IPS-18a (cell line): ENCODE measurements around the gene DYNLRB1.
"Not testable (repeated sequence)": the region's sequence is repeated elsewhere in the genome, so short reads cannot be mapped to it uniquely, and the experiment has no call there.

ENCODE experiments used
- H3K27ac ChIP-seq: one replicate; pipeline ENCODE4 v1.5.1; 2013; ENCODE audit warnings: low read length
- H3K27me3 ChIP-seq: one replicate; pipeline ENCODE4 v1.6.1; 2013; ENCODE audit warnings: mild to moderate bottlenecking, low read length; ENCODE audit not compliant: control insufficient read depth, insufficient read depth
- H3K36me3 ChIP-seq: one replicate; pipeline ENCODE4 v1.6.1; 2013; ENCODE audit warnings: low read depth, low read length; ENCODE audit not compliant: control insufficient read depth
- H3K4me1 ChIP-seq: one replicate; pipeline ENCODE4 v1.6.1; 2013; ENCODE audit warnings: low read depth, low read length; ENCODE audit not compliant: control insufficient read depth
- H3K4me3 ChIP-seq: one replicate; pipeline ENCODE4 v1.5.1; 2013; ENCODE audit warnings: low read length
- H3K9ac ChIP-seq: one replicate; pipeline ENCODE4 v1.6.1; 2013; ENCODE audit warnings: mild to moderate bottlenecking, low read length, moderate library complexity
- H3K9me3 ChIP-seq: one replicate; pipeline ENCODE4 v1.6.1; 2013; ENCODE audit warnings: low read depth, low read length; ENCODE audit not compliant: control insufficient read depth

Gene DYNLRB1

GRCh38 chr20:34491932-34492509, 24.2 kb upstream of the DYNLRB1 start:
- H3K9me3 ChIP-seq = no peaks in the 10 kb centered on the region
- no peak overlapping the region for H3K27ac ChIP-seq
- no peak overlapping the region for H3K4me3 ChIP-seq
- H3K36me3 ChIP-seq = peaks cover 51% of the 10 kb centered on the region
- no peaks in the 10 kb centered on the region for H3K27me3 ChIP-seq
- no peak overlapping the region for H3K9ac ChIP-seq
- no peaks in the 10 kb centered on the region for H3K4me1 ChIP-seq

- Histone ChIP-seq H3K4me1 (no peaks in the 10 kb centered on the region), H3K4me3 (no peak overlapping the region), H3K36me3 (peaks cover 54% of the 10 kb centered on the region), H3K9me3 (no peaks in the 10 kb centered on the region), H3K27me3 (no peaks in the 10 kb centered on the region), H3K27ac (no peak overlapping the region), H3K9ac (no peak overlapping the region)
These were observed 22.6 kb upstream of the DYNLRB1 start for GRCh38 chr20:34493646-34494045.

DNA sequence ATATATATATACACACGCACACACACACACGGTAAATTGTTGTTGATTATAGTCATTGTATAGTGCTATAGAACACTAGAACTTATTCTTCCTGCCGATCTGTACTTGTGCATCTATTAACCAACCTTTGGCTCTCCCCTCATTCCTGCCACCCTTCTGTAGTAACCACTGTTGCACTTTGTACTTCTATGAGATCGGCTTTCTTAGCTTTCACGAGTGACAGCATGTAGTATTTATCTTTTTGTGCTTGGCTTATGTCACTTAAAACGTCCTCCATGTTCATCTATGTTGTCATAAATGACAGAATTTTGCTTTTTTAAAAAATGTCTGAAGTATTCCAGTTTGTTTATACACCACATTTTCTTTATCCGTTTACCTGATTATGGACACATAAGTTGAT, 20.9 kb upstream of the DYNLRB1 start:
- Histone ChIP-seq H3K36me3 (peaks cover 43% of the 10 kb centered on the region), H3K27me3 (no peaks in the 10 kb centered on the region), H3K4me1 (no peaks in the 10 kb centered on the region), H3K9ac (no peak overlapping the region), H3K9me3 (no peaks in the 10 kb centered on the region), H3K27ac (no peak overlapping the region), H3K4me3 (no peak overlapping the region)

DNA sequence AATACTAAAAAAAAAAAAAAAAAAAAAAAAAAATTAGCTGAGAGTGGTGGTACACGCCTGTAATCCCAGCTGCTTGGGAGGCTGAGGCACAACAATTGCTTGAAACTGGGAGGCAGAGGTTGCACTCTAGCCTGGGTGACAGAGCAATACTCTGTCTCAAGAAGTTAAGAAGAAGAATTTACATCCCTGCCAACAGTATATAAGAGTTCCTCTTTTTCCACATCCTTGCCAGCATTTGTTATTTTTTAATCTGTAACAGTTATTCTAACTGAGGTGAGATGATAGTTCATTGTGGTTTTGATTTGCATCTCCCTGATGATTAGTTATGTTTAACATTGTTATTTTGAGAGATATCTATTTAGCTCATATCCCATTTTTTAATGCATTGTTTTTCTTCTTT, 20.3 kb upstream of the DYNLRB1 start:
- no peaks in the 10 kb centered on the region for H3K9me3 ChIP-seq
- no peak overlapping the region for H3K4me3 ChIP-seq
- H3K9ac ChIP-seq = no peak overlapping the region
- H3K4me1 ChIP-seq = no peaks in the 10 kb centered on the region
- peaks cover 36% of the 10 kb centered on the region for H3K36me3 ChIP-seq
- no peak overlapping the region for H3K27ac ChIP-seq
- H3K27me3 ChIP-seq = no peaks in the 10 kb centered on the region

DNA sequence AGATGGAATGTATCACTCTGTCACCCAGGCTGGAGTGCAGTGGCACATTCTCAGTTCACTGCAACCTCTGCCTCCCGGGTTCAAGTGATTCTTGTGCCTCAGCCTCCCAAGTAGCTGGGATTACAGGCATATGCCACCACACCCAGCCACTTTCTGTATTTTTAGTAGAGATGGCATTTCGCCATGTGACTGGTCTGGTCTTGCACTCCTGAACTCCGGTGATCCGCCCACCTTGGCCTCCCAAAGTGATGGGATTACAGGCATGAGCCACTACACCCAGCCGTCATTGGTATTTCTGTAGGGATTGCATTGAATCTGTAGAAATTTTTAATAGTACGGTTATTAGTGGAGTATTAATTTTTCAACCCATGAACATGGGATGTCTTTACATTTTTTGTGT, 18.6 kb upstream of the DYNLRB1 start:
- not testable (repeated sequence) for H3K4me1 ChIP-seq, H3K4me3 ChIP-seq, H3K9me3 ChIP-seq, H3K27ac ChIP-seq, H3K27me3 ChIP-seq, H3K9ac ChIP-seq
- H3K36me3 ChIP-seq = peaks cover 30% of the 10 kb centered on the region

- H3K4me1 ChIP-seq = no peaks in the 10 kb centered on the region
- no peak overlapping the region for H3K27ac ChIP-seq
- H3K9me3 ChIP-seq = no peaks in the 10 kb centered on the region
- no peak overlapping the region for H3K4me3 ChIP-seq
- no peaks in the 10 kb centered on the region for H3K27me3 ChIP-seq
- peaks cover 21% of the 10 kb centered on the region for H3K36me3 ChIP-seq
- H3K9ac ChIP-seq = no peak overlapping the region
These were observed 15.4 kb upstream of the DYNLRB1 start for GRCh38 chr20:34500823-34501222.

GRCh38 chr20:34506480-34506879, 9.7 kb upstream of the DYNLRB1 start:
- Histone ChIP-seq H3K27ac (no peak overlapping the region), H3K9ac (no peak overlapping the region), H3K9me3 (no peaks in the 10 kb centered on the region), H3K27me3 (no peaks in the 10 kb centered on the region), H3K36me3 (peaks cover 23% of the 10 kb centered on the region), H3K4me1 (no peaks in the 10 kb centered on the region), H3K4me3 (no peak overlapping the region)

DNA sequence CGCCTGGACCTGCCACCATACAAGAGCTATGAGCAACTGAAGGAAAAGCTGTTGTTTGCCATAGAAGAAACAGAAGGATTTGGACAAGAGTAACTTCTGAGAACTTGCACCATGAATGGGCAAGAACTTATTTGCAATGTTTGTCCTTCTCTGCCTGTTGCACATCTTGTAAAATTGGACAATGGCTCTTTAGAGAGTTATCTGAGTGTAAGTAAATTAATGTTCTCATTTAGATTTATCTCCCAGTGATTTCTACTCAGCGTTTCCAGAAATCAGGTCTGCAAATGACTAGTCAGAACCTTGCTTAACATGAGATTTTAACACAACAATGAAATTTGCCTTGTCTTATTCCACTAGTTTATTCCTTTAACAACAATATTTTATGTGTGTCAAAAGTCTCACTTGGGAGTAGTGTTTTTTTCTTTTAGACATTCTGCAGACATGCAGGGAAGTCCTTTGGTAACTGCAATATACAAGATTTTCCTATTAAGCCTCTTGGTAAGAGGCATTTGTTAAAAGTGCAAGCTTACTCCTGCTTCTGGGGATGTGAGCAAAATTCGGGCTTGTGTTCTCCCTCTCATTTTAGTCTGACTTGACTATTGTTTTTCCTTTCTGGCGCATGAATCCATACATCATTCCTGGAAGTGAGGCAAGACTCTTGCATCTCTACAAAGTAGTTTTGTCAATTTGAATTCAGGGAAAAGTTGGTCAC, 8.4 kb upstream of the DYNLRB1 start:
- Histone ChIP-seq H3K27ac (no peak overlapping the region), H3K9ac (no peak overlapping the region), H3K36me3 (peaks cover 23% of the 10 kb centered on the region), H3K4me3 (no peak overlapping the region), H3K4me1 (no peaks in the 10 kb centered on the region), H3K27me3 (no peaks in the 10 kb centered on the region), H3K9me3 (no peaks in the 10 kb centered on the region)

DNA sequence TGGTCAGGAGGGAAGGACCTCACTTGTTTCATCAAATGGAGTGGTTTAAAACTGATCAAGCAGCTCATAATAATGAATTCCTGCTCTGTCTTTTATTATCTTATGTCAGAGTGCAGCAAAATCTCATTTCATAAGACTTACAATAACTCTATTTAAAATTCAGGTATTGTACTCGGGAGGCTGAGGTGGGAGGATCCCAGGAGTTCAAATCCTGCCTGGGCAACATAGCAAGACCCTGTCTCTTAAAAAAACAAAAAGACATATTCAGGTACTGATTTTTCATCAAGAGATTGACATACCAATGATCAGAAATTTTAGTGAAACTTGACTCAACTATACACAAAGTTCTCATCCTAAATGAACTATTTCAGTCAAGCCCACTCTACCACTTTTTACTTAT, 5.6 kb upstream of the DYNLRB1 start:
- no peaks in the 10 kb centered on the region for H3K27me3 ChIP-seq
- H3K9ac ChIP-seq = no peak overlapping the region
- H3K36me3 ChIP-seq = peaks cover 15% of the 10 kb centered on the region
- H3K9me3 ChIP-seq = no peaks in the 10 kb centered on the region
- peaks cover 6% of the 10 kb centered on the region for H3K4me1 ChIP-seq
- H3K27ac ChIP-seq = no peak overlapping the region
- no peak overlapping the region for H3K4me3 ChIP-seq

DNA sequence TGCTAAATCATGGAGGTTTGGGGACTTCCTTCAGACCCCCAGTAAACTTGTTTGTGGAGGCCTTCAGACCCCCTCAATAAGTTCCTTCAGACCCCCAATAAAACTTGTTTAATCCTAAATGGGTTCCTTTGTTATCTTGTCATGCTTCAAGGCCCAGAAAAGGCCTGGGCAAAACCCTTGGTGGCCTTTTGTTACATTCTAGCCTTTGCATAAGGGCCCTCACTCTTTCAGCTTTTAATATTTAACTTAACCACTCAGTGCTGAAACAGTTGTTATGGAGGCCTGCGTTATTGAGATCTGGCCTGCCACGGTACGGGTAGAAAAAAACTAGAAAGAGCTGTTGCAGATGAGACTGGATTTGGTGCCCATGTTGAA, 4.3 kb upstream of the DYNLRB1 start:
- Histone ChIP-seq H3K9ac (no peak overlapping the region), H3K9me3 (no peaks in the 10 kb centered on the region), H3K4me1 (peaks cover 6% of the 10 kb centered on the region), H3K4me3 (no peak overlapping the region), H3K36me3 (peaks cover 15% of the 10 kb centered on the region), H3K27me3 (no peaks in the 10 kb centered on the region), H3K27ac (no peak overlapping the region)

DNA sequence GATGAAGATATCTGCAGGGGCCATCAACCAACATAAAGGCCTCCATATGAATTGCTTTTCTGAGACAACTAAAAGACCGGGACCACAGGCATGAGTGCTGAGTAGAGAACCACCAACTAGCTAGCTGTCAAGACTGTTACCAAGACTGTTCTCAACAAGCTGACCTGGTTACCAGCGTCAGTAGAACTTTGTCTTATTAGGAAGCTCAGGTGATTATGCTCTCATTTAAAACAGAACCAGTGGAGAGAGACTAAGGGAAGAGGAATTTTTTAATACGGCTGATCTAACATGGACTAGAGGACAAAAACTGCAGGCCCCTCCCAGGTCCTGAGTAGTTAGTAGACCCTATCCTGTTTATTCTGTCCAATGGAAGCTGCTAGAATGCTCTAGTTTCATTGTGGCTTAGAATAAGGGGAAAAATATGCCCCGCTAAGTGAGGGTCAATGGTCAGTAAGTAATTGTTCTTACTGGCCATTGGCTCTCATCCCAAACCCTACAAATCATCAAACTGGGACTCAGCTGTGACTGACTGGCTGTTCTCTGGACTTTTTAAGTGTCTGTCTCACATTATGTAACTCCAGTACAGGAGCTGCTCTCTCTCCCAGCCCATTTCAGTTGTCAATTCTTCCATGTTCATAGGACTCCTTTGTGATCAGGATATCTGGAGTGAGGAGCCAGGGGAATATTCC, 3.8 kb upstream of the DYNLRB1 start:
- H3K27ac ChIP-seq = no peak overlapping the region
- H3K4me3 ChIP-seq = no peak overlapping the region
- no peaks in the 10 kb centered on the region for H3K9me3 ChIP-seq
- H3K27me3 ChIP-seq = no peaks in the 10 kb centered on the region
- H3K4me1 ChIP-seq = peaks cover 6% of the 10 kb centered on the region
- H3K36me3 ChIP-seq = peaks cover 14% of the 10 kb centered on the region
- no peak overlapping the region for H3K9ac ChIP-seq

GRCh38 chr20:34512955-34513419, 3.2 kb upstream of the DYNLRB1 start:
- no peak overlapping the region for H3K4me3 ChIP-seq
- no peak overlapping the region for H3K9ac ChIP-seq
- H3K4me1 ChIP-seq = peaks cover 6% of the 10 kb centered on the region
- H3K27me3 ChIP-seq = no peaks in the 10 kb centered on the region
- H3K36me3 ChIP-seq = peaks cover 9% of the 10 kb centered on the region
- no peak overlapping the region for H3K27ac ChIP-seq
- no peaks in the 10 kb centered on the region for H3K9me3 ChIP-seq
